Measurements from ENCODE around the gene INPP1.

The INPP1 gene

GRCh38 chr2:190378880-190379237 is 35.5 kb downstream of the INPP1 start:
- H3K4me3 ChIP-seq (ENCODE audit: low read depth, low read length), result no peak overlapping the region
- no peak for TF ChIP-seq CTCF (IDR thresholded peaks at IDR 0.05; ENCODE audit: borderline replicate concordance, insufficient read depth, low read depth, low read length)

- H3K4me3 ChIP-seq (ENCODE audit: low read depth, low read length), result no peak overlapping the region
- TF ChIP-seq CTCF (IDR thresholded peaks at IDR 0.05; ENCODE audit: borderline replicate concordance, insufficient read depth, low read depth, low read length), result no peak
Measured at GRCh38 chr2:190379249-190379964, 36.0 kb downstream of the INPP1 start.

- no peak overlapping the region for H3K4me3 ChIP-seq (ENCODE audit: low read depth, low read length)
- no peak for TF ChIP-seq CTCF (IDR thresholded peaks at IDR 0.05; ENCODE audit: borderline replicate concordance, insufficient read depth, low read depth, low read length)
Measured at GRCh38 chr2:190380962-190381412, 37.6 kb downstream of the INPP1 start.

- peak; percentile 55; the same call in 1 of the 2 replicates for TF ChIP-seq CTCF (IDR thresholded peaks at IDR 0.05; ENCODE audit: borderline replicate concordance, insufficient read depth, low read depth, low read length)
- no peak overlapping the region for H3K4me3 ChIP-seq (ENCODE audit: low read depth, low read length)
Measured at GRCh38 chr2:190382851-190383250, 39.5 kb downstream of the INPP1 start.

GRCh38 chr2:190387422-190387821 is 44.0 kb downstream of the INPP1 start:
- no peak overlapping the region for H3K4me3 ChIP-seq (ENCODE audit: low read depth, low read length)
- TF ChIP-seq CTCF (IDR thresholded peaks at IDR 0.05; ENCODE audit: borderline replicate concordance, insufficient read depth, low read depth, low read length), result no peak

- TF ChIP-seq CTCF (IDR thresholded peaks at IDR 0.05; ENCODE audit: borderline replicate concordance, insufficient read depth, low read depth, low read length), result no peak
- H3K4me3 ChIP-seq (ENCODE audit: low read depth, low read length), result no peak overlapping the region
Measured at GRCh38 chr2:190396271-190396670, 52.9 kb downstream of the INPP1 start.

- no peak overlapping the region for H3K4me3 ChIP-seq (ENCODE audit: low read depth, low read length)
- no peak for TF ChIP-seq CTCF (IDR thresholded peaks at IDR 0.05; ENCODE audit: borderline replicate concordance, insufficient read depth, low read depth, low read length)
Measured at GRCh38 chr2:190402986-190403603, 59.7 kb downstream of the INPP1 start.

Measured in GM12875 (cell line).